ENCODE data around the gene RALGAPA1.

DNA sequence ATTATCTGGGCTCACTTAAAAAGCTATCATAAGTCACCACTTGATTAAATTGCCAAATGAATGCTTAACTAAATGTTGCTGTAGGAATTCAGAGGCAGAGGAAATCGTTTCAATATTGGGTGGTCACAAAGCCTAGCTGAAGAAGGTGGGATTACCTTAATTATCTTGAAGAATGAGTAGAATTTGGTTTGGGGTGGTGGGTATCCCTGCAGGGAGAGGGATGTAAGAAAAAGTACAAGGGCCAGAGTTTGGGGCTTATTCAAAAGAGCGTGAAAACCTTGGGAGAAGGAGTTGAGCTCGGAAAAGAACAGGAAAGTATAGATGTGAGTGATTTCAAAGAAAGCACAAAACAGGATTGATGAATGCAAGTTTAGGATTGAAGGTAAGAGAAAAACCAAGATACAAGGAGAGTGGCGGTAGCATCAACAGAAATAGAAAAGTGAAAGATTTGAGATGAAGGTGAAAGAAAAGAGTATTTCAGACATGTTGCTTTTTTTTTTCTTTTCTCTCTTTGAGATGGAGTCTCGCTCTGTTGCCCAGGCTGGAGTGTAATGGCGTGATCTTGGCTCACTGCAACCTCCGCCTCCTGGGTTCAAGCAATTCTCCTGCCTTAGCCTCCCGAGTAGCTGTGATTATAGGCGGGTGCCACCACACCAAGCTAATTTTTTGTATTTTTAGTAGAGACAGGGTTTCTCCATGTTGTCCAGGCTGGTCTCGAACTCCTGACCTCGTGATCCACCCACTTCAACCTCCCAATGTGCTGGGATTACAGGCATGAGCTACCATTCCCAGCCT lies 18.8 kb upstream of the RALGAPA1 start:
- TF ChIP-seq, protein P1, sequence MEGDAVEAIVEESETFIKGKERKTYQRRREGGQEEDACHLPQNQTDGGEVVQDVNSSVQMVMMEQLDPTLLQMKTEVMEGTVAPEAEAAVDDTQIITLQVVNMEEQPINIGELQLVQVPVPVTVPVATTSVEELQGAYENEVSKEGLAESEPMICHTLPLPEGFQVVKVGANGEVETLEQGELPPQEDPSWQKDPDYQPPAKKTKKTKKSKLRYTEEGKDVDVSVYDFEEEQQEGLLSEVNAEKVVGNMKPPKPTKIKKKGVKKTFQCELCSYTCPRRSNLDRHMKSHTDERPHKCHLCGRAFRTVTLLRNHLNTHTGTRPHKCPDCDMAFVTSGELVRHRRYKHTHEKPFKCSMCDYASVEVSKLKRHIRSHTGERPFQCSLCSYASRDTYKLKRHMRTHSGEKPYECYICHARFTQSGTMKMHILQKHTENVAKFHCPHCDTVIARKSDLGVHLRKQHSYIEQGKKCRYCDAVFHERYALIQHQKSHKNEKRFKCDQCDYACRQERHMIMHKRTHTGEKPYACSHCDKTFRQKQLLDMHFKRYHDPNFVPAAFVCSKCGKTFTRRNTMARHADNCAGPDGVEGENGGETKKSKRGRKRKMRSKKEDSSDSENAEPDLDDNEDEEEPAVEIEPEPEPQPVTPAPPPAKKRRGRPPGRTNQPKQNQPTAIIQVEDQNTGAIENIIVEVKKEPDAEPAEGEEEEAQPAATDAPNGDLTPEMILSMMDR (conservative IDR thresholded peaks at IDR 0.05 in 1 of 2, IDR thresholded peaks at IDR 0.05 in 1 of 2; ENCODE audit: low read depth in 1 of 2, low read length in 2 of 2) = no peak
- TF ChIP-seq EZH2 (IDR thresholded peaks at IDR 0.05; ENCODE audit: low read length, missing control alignments) = no peak

Data from fibroblast of lung (primary cell).